NK-92 (cell line): Measurements from ENCODE around the gene TNPO2.
"Not testable (repeated sequence)": the region's sequence is repeated elsewhere in the genome, so short reads cannot be mapped to it uniquely, and the experiment has no call there.

ENCODE experiments used
- DNase-seq: peaks from one replicate; lab custom pipeline; 2025; ENCODE audit not compliant: unreplicated experiment; lab: John Stamatoyannopoulos, UW

Gene TNPO2

DNA sequence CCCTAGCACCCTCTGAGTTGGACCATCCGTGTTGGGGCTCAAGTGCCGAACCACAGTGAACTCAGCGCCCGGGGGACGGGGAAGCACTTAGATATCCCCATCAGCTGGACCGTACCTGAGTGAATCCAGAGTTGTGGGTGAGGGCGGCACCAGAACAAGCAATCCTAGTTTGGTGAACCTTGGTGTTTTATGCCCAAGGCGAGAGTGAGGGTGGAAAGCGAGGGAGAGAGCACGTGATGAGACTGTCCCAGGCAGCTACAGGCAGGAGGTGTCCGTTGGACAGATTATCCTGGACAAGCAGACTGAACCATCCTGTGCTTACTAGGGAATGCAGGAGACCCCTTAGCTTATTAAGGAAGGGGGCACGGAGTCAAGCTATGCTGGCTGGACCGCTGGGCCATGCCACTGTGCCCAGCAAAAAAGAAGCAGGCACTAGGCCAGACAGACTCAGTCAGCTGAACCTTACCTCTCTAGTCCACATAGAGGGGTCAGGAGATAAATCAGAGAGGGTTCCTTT, 14.2 kb upstream of the TNPO2 start:
- DNase-seq, result no peak

DNA sequence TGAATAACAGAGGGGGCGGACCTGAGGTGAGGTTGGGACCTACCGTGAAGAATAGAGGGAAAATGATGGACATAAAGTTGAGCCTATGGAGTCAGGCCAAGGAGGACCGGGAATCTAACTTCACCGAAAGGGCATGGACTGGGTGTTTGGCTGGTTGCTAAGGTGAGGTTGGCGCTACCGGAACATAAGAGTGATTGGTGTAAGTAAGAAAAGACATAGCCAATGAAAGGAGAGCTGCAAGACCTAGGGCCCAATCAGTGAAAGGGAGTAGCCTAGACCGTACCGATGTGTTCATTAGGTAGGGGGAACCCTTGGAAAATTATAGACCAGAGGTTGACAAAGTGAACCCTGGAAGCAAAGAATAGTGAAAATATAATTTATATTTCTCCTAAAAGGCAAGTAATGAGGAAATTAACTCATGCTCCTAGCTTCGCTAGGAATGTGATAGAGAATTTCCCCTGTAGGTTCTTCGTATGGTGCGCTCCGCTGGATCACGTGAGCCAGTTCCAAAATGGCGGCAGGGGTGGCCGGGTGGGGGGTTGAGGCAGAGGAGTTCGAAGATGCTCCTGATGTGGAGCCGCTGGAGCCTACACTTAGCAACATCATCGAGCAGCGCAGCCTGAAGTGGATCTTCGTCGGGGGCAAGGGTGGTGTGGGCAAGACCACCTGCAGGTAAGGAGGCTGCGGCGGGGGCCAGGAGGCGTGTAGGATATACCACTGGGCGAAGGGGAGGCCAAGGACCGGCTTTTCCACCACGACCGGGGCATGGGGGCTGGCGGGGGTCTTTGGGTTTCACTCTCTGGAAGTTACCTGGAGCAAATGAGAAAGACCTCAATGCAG, 13.5 kb upstream of the TNPO2 start, which contains the start of gene GET3:
Gene GET3 (plus strand): TSS at position 503 of the 840 bp plus-strand sequence. CDS start 9 bp downstream, at position 512.
- DNase-seq, result no peak

DNA sequence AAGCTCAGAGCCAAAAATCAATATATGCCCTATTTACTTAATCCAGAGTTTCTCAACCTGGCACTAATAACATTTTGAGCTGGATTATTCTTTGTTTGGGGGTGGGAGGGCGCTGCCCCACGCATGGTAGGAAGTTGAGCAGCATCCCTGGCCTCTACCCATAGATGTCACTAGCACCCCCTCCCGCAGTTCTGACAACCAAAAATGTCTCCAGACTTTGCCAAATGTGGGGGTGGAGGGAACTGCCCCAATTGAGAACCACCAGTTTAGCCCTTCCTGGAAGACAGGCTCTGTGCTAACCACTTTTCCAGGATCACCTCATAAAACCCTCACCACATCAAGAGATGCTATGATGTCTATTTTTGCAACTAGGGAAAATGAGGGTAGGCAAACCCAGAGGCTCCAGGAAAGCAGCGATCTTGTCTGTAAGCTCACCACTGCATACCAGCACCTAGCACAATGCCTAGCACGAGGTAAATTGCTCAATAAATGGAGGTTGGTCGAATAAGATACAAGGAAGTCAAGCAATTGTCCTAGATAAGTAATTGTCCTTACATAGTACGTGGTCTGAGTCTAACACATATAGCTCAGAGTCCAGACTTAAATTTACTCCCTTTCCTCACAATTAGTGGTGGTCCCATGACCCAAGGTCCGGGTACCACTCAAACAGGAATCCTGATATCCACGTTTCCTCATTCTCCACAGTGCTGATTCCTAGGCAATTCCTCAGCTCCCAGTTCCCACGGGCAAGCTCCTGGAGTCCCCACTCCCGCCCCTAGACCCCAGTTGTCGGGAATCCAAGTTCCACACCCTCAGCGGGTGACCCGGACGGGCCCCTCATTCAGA, 9.9 kb upstream of the TNPO2 start:
- DNase-seq, result no peak

DNA sequence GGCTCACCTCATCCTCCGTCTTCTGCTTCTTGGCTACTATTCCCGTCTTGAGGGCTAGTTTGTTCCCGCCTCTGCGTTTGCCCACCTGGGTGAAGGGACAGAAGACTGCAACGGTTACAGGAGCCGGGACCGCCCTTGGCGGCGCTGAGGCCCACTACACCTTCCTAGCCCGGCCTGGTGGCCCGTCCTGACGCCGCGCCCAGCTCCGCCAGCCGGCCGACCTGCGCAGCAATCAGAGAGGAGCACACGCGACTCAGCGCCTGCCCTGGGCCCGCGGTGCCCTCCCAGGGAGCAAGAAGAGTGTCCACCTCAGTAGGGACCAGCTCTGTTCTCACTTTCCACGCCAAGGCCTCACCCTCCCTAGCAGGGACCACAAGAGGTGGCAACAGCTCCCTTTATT, 7.6 kb upstream of the TNPO2 start:
- no peak for DNase-seq

DNA sequence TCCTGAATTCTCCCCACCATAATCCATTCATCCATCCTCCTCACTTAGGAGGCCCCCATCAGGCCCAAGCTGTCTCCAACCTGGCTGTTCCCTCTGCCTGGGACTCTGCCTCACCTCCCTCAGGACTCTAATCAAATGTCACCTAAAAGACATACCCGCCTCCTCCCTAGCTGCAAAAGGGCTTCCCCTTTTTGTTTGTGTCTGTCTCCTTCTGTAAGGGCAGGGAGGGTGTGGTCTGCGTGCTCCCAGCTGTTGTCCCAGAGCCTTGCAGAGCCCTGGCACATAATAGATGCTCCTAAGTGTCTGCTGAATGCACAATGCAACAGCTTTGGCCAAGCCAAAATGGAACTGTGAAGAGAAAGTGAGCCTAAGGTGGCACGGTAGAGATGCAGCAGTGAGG, 6.3 kb upstream of the TNPO2 start:
- no peak for DNase-seq

DNA sequence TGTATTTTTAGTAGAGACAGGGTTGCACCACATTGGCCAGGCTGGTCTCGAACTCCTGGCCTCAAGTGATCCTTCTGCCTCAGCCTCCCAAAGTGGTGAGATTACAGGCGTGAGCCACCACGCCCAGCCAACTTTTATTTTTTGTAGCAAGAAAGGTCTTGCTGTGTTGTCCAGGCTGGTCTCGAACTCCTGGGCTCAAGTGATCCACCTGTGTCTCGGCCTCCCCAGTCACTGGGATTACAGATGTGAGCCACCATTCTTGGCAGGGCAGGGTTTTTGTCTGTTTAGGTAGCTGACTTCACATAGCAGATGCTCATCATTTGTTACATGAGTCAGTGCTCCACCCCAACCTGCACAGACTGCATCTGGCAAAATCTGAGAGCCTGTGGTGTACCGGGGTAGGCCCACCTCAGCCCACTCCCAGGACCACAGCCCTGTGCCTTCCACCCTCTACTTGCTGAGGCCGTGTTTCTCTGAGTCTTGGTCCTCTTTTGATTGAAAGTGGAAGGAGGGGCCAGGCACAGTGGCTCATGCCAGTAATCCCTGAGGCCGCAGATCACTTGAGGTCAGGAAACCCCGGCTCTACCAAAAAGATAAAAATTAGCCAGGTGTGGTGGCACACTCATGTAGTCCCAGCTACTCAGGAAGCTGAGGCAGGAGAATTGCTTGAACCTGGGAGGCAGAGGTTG, 4.2 kb upstream of the TNPO2 start:
- DNase-seq, result no peak

DNA sequence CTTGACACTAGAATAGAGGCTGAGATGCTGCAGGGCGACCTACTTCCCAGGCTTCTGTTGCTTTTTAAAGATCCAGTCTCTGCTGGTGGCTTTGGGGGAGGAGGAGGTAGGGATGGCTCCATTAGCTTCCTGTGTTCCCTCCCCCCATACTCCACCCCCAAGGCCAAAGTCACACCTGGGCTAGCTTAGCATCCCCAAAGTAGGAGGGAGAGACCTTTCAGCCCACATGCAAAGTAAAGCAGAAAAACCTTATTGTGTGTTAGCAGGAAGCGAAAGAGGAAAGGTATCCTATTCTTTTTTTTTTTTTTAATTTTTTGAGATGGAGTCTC, 3.2 kb upstream of the TNPO2 start:
- no peak for DNase-seq

DNA sequence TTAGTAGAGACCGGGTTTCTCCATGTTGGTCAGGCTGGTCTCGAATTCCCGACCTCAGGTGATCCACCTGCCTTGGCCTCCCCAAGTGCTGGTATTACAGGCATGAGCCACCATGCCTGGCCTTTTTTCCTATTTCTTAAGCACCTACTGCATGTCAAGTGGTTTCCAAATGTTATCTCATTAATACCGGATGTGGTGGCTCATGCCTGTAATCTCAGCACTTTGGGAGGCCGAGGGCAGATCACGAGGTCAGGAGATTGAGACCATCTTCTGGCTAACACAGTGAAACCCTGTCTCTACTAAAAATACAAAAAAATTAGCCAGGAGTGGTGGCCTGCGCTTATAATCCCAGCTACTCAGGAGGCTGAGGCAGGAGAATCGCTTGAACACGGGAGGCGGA, 1.9 kb upstream of the TNPO2 start:
- DNase-seq, result not testable (repeated sequence)

DNA sequence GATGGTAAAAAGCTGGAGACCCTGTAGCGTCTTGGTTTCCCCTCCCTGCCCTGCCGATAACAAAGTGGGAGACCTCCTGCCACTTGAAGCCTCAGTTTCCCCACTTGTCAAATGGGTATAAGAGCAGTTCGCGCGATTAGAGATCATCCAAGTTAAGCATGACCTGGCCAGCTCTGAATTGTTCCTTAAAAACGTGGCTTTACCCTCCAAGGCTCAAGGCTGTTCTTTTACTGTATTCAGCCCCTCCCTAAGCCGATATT, 421 bp downstream of the TNPO2 start:
- no peak for DNase-seq

DNA sequence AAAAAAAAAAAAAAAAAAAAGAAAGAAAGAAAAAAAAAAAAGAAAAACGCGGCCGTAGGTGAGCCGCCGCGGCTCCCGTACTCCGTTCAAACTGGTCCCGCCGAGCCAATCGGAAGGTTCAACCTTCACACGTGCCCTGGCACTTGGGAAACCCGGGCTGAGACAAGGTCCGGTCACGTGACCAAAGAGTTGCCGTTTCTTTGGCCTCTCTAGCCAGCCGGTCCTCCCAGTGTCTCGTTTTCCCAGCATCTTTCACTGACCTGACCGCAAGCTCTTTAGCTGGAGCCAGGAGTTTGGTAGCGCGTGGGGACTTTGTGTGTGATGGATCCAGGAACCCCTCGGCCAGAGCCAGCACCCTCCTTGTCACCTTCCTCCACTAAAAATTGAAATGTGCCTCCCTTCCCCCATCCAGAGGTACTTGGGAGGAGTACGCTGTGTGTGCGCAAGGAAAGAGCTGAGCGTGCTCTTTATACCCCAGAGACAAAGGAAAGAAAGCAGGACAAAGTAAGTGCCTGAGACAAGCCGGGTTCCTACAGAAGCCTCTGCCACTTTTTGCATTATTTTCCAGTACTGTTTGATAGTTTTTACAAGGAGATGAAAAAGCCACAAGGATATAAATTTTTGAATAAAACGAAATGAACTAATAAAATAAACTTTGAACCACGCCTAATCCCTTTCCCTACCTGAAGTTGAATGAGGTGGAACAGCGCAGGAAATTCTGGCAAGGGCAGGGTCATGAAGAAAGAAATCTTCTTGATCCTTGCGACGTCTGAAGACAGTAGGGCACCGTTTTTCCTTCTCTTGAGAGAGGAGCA, 959 bp downstream of the TNPO2 start:
- peak; percentile 65 for DNase-seq

DNA sequence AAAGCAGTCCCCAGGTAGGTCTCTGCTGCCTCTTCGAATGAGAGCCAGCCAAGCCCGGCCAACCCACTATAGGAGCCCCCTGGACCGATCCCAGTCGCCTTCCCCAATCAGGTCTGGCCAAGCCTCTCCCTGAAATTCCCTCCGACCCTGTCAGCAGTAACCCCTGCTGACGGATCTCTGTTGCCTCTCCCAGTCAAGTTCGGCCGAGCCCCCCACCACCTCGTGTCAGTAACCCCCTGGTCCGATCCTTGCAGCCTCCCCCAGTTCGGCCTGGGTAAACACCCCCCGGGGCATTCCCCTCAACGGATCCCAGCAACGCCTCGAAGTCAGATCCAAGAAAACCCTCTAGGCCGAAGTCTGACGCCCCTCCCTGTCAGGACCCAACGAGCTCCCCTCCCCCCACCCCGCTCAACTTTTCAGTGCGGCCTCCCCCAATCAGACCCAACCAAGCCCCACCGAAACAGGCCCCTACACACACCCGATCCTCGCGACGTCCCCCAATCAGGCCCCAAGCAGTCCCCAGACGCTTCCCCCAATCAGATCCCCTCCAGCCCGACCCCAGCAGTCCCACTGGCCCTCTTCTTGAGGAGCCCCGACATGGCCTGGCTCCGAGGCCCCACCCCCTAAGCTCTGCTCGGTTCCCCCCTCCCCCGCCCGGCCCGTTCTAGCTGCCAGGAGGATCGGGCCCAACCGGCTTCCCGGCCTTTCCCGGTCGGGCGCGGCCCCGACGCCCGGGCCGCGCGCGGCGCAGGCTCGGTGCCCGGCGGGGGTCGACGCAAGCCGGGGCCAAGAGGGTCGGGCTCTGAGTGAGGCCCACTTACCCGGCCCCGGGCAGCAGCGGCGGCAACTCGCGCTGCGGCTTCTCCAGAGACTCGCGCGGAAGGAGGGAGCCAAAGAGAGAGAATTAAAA, 1.8 kb downstream of the TNPO2 start:
- DNase-seq, result no peak

DNA sequence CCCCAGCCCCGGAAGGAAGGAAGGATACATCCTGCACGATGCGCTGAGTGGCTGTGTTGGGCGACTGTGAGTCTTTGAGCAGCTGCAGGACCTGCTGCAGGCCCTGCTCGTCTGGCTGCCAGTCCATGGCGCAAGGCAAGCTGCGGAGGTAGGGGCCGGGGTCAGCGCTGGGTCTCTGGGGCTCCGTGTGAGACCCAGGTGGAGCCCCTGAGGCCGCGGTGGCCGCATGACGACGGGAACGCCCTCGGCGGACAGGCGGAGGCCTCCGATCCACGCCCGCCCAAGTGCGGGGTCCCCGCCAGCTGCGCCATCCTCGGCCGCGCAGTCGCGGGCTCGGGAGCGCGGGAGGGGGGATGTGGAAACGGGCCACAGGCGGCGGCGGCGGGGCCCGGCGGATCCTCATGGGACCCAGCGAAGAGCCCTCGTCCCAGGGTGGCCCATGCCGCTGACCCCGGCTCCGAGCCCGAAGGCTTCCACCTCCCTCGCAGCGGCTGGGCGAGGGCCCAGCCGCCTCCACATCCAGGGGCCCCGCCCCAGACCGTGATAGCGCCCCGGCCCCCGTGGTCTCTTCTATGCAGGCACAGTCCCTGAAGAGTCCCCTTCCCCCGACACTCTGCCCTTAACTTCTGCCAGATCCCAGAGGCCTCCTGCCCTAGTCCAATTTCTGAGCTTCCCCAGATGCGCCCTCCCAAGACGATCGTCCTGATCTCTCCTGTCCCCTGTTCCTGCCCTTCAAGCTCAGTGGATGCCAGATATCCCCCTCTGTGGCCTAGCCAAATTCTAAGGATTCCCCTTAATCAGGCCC, 2.7 kb downstream of the TNPO2 start:
- no peak for DNase-seq

DNA sequence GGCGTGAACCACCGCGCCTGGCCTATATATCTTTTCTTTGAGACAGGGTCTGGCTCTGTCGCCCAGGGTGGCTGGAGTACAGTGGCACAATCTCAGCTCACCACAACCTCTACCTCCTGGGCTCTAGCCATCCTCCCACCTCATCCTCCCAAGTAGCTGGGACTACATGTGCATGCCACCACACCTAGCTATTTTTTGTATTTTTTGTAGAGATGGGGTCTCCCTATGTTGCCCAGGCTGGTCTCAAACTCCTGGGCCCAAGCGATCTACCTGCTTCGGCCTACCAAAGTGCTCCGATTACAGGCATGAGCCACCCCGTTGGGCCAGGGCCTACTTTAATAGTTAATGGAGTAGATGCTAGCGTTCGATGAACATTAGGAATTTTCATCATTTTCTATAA, 3.4 kb downstream of the TNPO2 start:
- DNase-seq, result no peak

DNA sequence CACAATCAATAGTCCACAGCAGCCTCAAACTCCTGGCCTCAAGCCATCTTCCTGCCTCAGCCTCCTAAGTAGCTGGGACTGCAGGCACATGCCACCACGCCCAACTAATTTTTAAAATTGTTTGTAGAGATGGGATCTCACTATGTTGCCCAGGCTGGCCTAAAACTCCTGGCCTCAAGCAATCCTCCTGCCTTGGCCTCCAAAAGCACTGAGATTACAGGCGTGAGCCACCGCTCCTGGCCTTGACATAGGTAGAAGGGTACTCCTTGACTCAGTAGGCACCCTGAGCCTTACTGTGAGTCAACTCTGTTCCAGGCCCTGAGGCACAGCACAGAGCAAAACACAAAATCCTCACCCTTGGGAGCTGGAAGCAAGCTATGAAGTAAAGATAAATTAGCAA, 7.8 kb downstream of the TNPO2 start:
- DNase-seq, result no peak

DNA sequence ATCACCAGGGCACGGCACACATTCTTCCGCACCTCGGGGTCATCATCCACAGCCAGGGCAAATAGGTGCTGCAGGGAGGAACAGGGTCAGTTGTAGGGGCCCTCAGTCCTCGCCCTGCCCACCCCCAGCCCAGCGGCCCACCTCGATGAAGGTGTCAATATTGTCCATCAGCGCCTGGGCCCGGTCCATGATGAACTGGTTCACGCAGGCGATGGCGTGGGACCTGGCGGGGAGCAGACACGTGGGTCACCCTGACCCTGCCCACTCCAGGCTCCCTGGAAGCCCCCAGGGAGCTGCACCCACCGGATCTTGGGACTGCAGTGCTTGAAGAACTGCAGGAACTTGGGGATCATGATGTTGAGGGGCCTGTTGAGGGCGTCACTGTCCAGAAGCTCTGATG, 8.6 kb downstream of the TNPO2 start:
- DNase-seq, result no peak

DNA sequence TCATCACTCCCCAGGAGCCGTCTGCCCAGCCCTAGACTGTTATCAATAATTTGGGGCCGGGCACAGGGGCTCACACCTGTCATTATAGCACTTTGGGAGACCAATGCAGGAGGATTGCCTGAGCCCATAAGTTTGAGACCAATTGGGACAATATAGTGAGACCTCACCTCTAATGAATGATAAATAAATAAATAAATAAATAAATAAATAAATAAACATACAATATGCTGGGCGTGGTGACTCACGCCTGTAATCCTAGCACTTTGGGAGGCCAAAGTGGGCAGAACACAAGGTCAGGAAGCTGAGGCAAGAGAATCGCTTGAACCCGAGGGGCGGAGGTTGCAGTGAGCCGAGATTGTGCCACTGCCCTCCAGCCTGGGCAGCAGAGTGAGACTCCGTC, 10.4 kb downstream of the TNPO2 start:
- not testable (repeated sequence) for DNase-seq

DNA sequence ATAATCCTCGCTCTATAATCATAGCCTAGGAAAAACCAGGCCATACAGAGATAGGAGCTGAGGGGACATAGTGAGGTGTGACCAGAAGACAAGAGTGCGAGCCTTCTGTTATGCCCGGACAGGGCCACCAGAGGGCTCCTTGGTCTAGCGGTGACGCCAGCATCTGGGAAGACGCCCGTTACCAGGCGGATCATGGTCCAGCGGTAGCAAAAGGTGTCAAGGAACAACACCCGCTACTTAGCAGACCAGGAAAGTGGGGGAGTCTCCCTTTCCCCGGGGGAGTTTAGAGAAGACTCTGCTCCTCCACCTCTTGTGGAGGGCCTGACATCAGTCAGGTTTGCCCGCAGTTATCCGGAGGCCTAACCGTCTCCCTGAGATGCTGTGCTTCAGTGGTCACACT, 11.7 kb downstream of the TNPO2 start:
- not testable (repeated sequence) for DNase-seq

DNA sequence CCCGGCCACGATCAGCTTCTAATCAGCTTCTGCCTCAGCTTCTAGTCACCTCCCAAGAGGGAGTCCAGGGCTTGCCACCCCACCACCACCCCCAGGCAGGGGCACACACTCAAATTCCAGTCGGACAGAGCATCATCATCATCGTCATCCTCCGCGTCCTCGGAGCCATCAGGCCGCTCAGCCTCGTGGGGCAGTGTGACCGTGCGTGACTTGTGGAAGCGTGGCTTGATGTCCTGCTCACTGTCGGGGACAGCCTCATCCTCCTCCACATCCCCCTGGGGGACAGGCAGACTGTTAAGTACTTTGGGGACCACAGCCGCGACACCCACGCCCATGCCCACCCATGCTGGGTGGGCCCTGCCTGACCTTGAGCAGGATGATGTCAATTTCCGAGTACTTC, 12.5 kb downstream of the TNPO2 start:
- no peak for DNase-seq

DNA sequence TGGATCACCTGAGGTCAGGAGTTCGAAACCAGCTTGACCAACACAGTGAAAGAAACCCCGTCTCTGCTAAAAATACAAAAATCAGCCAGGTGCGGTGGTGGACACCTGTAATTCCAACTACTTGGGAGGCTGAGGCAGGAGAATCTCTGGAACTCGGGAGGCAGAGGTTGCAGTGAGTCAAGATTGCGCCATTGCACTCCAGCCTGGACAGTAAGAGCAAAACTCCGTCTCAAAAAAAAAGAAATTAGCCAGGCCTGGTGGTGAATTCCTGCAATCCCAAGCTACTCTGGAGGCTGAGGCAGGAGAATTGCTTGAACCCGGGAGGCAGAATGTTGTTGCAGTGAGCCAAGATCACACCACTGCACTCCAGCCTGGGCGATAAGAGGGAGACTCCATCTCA, 15.1 kb downstream of the TNPO2 start:
- DNase-seq, result no peak
